ENCODE data around the gene SLC9A9. TPM values are rescaled to one million over a fixed set of nuclear protein-coding genes. Genes with fewer than 3 reads are reported as not detected.
"Not testable (repeated sequence)": the region's sequence is repeated elsewhere in the genome, so short reads cannot be mapped to it uniquely, and the experiment has no call there.

Gene SLC9A9
- total and polyA plus RNA-seq, 7 donors: 1.3 to 5.4 (median 2.9) TPM

- TF ChIP-seq, protein P1, sequence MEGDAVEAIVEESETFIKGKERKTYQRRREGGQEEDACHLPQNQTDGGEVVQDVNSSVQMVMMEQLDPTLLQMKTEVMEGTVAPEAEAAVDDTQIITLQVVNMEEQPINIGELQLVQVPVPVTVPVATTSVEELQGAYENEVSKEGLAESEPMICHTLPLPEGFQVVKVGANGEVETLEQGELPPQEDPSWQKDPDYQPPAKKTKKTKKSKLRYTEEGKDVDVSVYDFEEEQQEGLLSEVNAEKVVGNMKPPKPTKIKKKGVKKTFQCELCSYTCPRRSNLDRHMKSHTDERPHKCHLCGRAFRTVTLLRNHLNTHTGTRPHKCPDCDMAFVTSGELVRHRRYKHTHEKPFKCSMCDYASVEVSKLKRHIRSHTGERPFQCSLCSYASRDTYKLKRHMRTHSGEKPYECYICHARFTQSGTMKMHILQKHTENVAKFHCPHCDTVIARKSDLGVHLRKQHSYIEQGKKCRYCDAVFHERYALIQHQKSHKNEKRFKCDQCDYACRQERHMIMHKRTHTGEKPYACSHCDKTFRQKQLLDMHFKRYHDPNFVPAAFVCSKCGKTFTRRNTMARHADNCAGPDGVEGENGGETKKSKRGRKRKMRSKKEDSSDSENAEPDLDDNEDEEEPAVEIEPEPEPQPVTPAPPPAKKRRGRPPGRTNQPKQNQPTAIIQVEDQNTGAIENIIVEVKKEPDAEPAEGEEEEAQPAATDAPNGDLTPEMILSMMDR (IDR thresholded peaks at IDR 0.05): no peak
- H3K27ac ChIP-seq: no peak overlapping the region
- H3K4me3 ChIP-seq: no peak overlapping the region
- H3K4me1 ChIP-seq: no peaks in the 10 kb centered on the region
- no peaks in the 10 kb centered on the region for H3K9me3 ChIP-seq
- intact Hi-C loops (cut with DNase I): no loop called here
- ATAC-seq (no peak), DNase-seq (no peak)
- no peaks in the 10 kb centered on the region for H3K36me3 ChIP-seq (ENCODE audit: insufficient read depth in 1 of 2, low read depth in 1 of 2)
- WGBS, 3 donors: 68 to 83% (median 75%) methylated on average over 4 of the region's 4 CpGs
- H3K27me3 ChIP-seq (ENCODE audit: insufficient read depth in 3 of 3, low read length in 2 of 3): no peaks in the 10 kb centered on the region
Observed at GRCh38 chr3:143283432-143284128, 564.7 kb downstream of the SLC9A9 start.

DNA sequence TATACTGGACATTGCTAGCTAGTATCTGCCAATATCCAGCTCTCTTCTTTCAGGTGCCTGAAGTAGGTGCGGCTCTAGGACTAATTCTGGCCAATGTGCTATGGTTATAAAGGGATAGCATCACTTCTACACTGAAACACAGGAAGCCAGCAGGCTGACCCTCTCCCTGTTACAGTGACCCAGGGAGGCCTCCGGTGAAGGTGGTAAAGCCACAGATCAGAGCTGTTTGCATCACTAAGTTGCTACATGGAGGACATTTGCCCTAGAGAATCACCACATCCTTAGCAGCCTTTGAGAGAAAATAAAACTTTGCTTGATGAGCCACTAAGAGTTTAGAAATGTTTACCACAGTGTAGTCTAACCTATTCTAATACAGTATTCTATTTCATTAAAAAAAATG lies 567.3 kb downstream of the SLC9A9 start:
- 86 to 88% (median 88%) methylated on average over 2 of the region's 2 CpGs for WGBS, 3 donors
- no peak for DNase-seq
- intact Hi-C loops (cut with DNase I): no loop called here
- ATAC-seq: no peak
- TF ChIP-seq, protein P1 (IDR thresholded peaks at IDR 0.05): no peak
- no peaks in the 10 kb centered on the region for H3K36me3 ChIP-seq (ENCODE audit: insufficient read depth in 1 of 2, low read depth in 1 of 2)
- H3K27me3 ChIP-seq (ENCODE audit: insufficient read depth in 3 of 3, low read length in 2 of 3): no peaks in the 10 kb centered on the region
- H3K9me3 ChIP-seq: no peaks in the 10 kb centered on the region
- no peaks in the 10 kb centered on the region for H3K4me1 ChIP-seq
- H3K27ac ChIP-seq: no peak overlapping the region
- no peak overlapping the region for H3K4me3 ChIP-seq

DNA sequence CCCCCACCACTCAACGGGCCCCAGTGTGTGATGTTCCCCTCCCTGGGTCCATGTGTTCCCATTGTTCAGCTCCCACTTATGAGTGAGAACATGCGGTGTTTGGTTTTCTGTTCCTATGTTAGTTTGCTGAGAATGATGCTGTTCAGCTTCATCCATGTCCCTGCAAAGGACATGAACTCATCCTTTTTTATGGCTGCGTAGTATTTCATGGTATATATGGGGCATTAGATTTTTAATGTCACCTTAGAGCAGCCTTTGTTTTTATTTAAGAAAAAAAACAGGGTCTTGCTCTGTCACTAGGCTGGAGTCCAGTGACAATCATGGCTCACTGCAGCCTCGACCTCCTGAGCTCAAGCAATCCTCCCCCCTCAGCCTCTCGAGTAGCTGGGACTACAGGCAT lies 568.7 kb downstream of the SLC9A9 start:
- DNase-seq; H3K9me3 ChIP-seq; H3K27ac ChIP-seq; H3K36me3 ChIP-seq (ENCODE audit: insufficient read depth in 1 of 2, low read depth in 1 of 2); intact Hi-C loops (cut with DNase I); H3K4me3 ChIP-seq; H3K4me1 ChIP-seq; H3K27me3 ChIP-seq (ENCODE audit: insufficient read depth in 3 of 3, low read length in 2 of 3); ATAC-seq: not testable (repeated sequence)
- 96 to 98% (median 96%) methylated on average over 5 of the region's 5 CpGs for WGBS, 3 donors

DNA sequence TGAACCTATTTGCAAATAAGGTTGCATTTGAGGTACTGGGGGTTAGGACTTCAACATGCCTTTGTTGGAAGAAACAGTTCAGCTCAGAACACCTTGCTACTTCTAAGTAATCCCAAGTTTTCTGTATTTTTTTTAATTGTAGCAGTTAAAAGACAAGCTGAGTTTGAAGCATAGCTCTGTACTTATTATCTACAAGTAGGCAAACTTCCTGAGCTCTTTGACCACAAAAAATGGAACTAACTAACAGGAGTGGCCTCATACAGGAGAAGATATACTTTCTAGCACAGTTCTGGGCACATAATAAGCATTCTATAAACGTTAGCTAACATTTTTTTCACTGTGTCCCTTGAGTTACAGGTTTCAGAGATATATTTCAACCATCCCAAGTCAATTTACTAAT lies 569.5 kb downstream of the SLC9A9 start:
- no peaks in the 10 kb centered on the region for H3K4me1 ChIP-seq
- DNase-seq (no peak), ATAC-seq (no peak)
- H3K36me3 ChIP-seq (ENCODE audit: insufficient read depth in 1 of 2, low read depth in 1 of 2): no peaks in the 10 kb centered on the region
- WGBS, 3 donors: 92 to 93% (median 92%) methylated on average over 1 of the region's 1 CpG
- TF ChIP-seq, protein P1 (IDR thresholded peaks at IDR 0.05): no peak
- H3K4me3 ChIP-seq: no peak overlapping the region
- intact Hi-C loops (cut with DNase I): no loop called here
- H3K27me3 ChIP-seq (ENCODE audit: insufficient read depth in 3 of 3, low read length in 2 of 3): no peaks in the 10 kb centered on the region
- H3K9me3 ChIP-seq: no peaks in the 10 kb centered on the region
- no peak overlapping the region for H3K27ac ChIP-seq

DNA sequence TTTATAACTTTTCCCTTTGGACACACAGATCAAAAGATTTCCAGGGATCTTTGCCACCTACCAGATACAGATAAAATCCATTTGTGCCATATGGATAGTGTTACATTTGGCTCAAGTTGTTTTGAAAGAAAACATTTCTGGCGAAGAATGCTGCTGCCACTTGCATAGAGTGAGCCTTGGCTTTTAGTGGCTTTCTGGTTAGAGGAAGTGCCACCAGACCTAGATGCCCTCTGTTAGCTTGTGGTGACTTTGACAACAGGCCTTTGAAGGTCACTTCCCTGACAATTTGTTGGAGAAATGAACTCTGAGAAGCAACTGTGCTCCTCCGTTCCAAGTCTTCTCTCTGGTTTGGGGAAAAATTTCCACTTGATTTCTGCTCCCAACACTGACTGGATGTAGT lies 570.7 kb downstream of the SLC9A9 start:
- Histone ChIP-seq H3K27ac (no peak overlapping the region), H3K27me3 (ENCODE audit: insufficient read depth in 3 of 3, low read length in 2 of 3) (no peaks in the 10 kb centered on the region), H3K9me3 (no peaks in the 10 kb centered on the region), H3K4me3 (no peak overlapping the region), H3K36me3 (ENCODE audit: insufficient read depth in 1 of 2, low read depth in 1 of 2) (no peaks in the 10 kb centered on the region), H3K4me1 (no peaks in the 10 kb centered on the region)
- ATAC-seq (no peak), DNase-seq (no peak)
- TF ChIP-seq, protein P1 (IDR thresholded peaks at IDR 0.05): no peak
- intact Hi-C loops (cut with DNase I): no loop called here
- 75 to 87% (median 78%) methylated on average over 2 of the region's 2 CpGs for WGBS, 3 donors

Data from psoas muscle (tissue), 8 donors.